ENCODE measurements around the gene CDK4. TPM values are rescaled to one million over a fixed set of nuclear protein-coding genes. Genes with fewer than 3 reads are reported as not detected.

The CDK4 gene
- total and polyA plus RNA-seq, 2 of the 4 experiments (the other 2 are of a cell fraction): 261 to 297 TPM

- Histone ChIP-seq H2BK20ac (ENCODE audit: low read depth, low read length) (no peak overlapping the region), H3K4me2 (ENCODE audit: low read depth, low read length) (no peak overlapping the region), H2AK5ac (ENCODE audit: low read depth, low read length) (no peak overlapping the region), H3K56ac (ENCODE audit: extremely low read depth, insufficient read depth, low read length) (no peak overlapping the region), H3K79me1 (ENCODE audit: low read depth in 1 of 2, low read length in 2 of 2) (peaks cover 14 to 24% of the 10 kb centered on the region in 2 experiments; a peak in 3 of 4 replicates), H3K27me3 (ENCODE audit: control insufficient read depth, insufficient read depth, low read length) (no peaks in the 10 kb centered on the region), H4K5ac (ENCODE audit: low read depth, low read length) (no peak overlapping the region), H4K20me1 (ENCODE audit: insufficient read depth, low read length) (no peaks in the 10 kb centered on the region), H2BK5ac (ENCODE audit: low read depth, low read length, poor library complexity, severe bottlenecking) (no peak overlapping the region), H3K9me3 (ENCODE audit: control insufficient read depth, insufficient read depth, low read length) (no peaks in the 10 kb centered on the region), H3K18ac (ENCODE audit: low read depth, low read length) (no peak overlapping the region), H3K4me1 (ENCODE audit: control insufficient read depth, insufficient read depth, low read length) (0 out of 2 replicates have a peak, but pooled peaks cover 2% of the 10 kb centered on the region), H2BK15ac (ENCODE audit: low read depth, low read length) (no peak overlapping the region), H4K8ac (ENCODE audit: low read depth in 2 of 2, low read length in 2 of 2) (no peak overlapping the region), H3K36me3 (ENCODE audit: control insufficient read depth, insufficient read depth, low read length) (peaks cover 8% of the 10 kb centered on the region), H3K4ac (ENCODE audit: low read depth, low read length) (no peak overlapping the region), H3K14ac (replicated peaks; ENCODE audit: low read depth, low read length) (no peak overlapping the region), H3K27ac (ENCODE audit: insufficient read depth, low read length) (no peak overlapping the region), H3K9me1 (ENCODE audit: insufficient read depth, low read length) (no peaks in the 10 kb centered on the region), H3K9ac (ENCODE audit: low read depth, low read length) (no peak overlapping the region), H2AFZ (replicated peaks; ENCODE audit: low read length, poor library complexity) (no peak overlapping the region), H3K4me3 (ENCODE audit: insufficient read depth, low read depth, low read length) (no peak overlapping the region), H3K23ac (ENCODE audit: low read depth, low read length) (no peak overlapping the region), H2AK9ac (replicated peaks; ENCODE audit: low read depth, low read length, poor library complexity) (no peak overlapping the region), H2BK120ac (ENCODE audit: low read depth, low read length) (no peak overlapping the region), H4K91ac (ENCODE audit: insufficient read depth, low read depth, low read length) (no peak overlapping the region)
- POLR2A ChIA-PET (ENCODE audit: unreplicated experiment): no interaction called here
- DNase-seq: no peak
- BruUV-seq (replicated peaks): TSS peak; percentile 8
- intact Hi-C loops (cut with micrococcal nuclease) (loop anchor here (1.0 kb wide), 2 partner anchors 30 to 124 kb away; partner anchors contain the start of gene CDK4), in situ Hi-C loops (cut with MboI; ENCODE audit: low sequenced_read_pairs) (no loop called here), dilution Hi-C loops (cut with HindIII; ENCODE audit: low sequenced_read_pairs, unreplicated experiment) (no loop called here)
- WGBS, 2 experiments (ENCODE audit: extremely low coverage in 2 of 2, insufficient read length in 1 of 2): 67% methylated on average over 2 of the region's 2 CpGs; no CpG with 5 or more reads in 1 of the 2 experiments
- CTCF ChIA-PET: no interaction called here
- TF ChIP-seq NFE2L2 (IDR thresholded peaks at IDR 0.05; ENCODE audit: low read depth, low read length): no peak
- no peak for TF ChIP-seq RAD21 (IDR thresholded peaks at IDR 0.05; ENCODE audit: low read length)
- no peak for TF ChIP-seq CEBPB (IDR thresholded peaks at IDR 0.05; ENCODE audit: low read depth, low read length)
- no peak for TF ChIP-seq FOS (IDR thresholded peaks at IDR 0.05; ENCODE audit: low read depth, low read length)
- no peak for TF ChIP-seq MXI1 (IDR thresholded peaks at IDR 0.05; ENCODE audit: borderline replicate concordance, low read depth, low read length)
- no peak for TF ChIP-seq SMC3 (IDR thresholded peaks at IDR 0.05; ENCODE audit: low read depth, low read length)
- TF ChIP-seq RFX5 (IDR thresholded peaks at IDR 0.05; ENCODE audit: low read depth, low read length): no peak
- TF ChIP-seq USF2 (IDR thresholded peaks at IDR 0.05; ENCODE audit: low read depth, low read length): no peak
- no peak for TF ChIP-seq MAFK (IDR thresholded peaks at IDR 0.05; ENCODE audit: low read depth, low read length)
- no peak for TF ChIP-seq POLR2A (IDR thresholded peaks at IDR 0.05; ENCODE audit: low read depth, low read length)
- no peak for TF ChIP-seq BHLHE40 (IDR thresholded peaks at IDR 0.05; ENCODE audit: low read depth, low read length)
- no peak for TF ChIP-seq MAZ (IDR thresholded peaks at IDR 0.05; ENCODE audit: borderline replicate concordance, low read depth, low read length)
- no peak for ATAC-seq (ENCODE audit: low read depth)
Measured at GRCh38 chr12:57781801-57782200, 29.7 kb upstream of the CDK4 start.

All from IMR-90 (cell line).